ENCODE results near the gene DIS3L2.

DNA sequence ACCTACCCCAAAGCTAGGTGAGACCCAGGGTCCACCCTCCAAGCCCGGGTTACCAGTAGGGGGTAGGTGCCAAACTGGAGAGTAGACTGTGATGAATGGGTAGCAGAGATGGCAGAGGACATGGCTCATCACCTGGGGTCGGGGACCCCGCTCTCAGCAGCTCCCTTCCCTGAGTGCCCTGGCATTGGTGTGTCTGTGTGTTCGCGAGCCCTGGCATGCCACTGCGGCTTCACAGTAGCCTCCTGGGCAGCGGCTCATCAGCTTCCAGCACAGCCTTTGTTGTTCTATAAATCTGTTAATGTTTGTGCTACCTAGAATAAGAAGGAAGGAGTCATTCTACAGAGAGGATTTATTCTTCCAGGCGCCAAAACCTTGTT is 354.4 kb downstream of the DIS3L2 start:
- TF ChIP-seq, protein P1, sequence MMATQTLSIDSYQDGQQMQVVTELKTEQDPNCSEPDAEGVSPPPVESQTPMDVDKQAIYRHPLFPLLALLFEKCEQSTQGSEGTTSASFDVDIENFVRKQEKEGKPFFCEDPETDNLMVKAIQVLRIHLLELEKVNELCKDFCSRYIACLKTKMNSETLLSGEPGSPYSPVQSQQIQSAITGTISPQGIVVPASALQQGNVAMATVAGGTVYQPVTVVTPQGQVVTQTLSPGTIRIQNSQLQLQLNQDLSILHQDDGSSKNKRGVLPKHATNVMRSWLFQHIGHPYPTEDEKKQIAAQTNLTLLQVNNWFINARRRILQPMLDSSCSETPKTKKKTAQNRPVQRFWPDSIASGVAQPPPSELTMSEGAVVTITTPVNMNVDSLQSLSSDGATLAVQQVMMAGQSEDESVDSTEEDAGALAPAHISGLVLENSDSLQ (IDR thresholded peaks at IDR 0.05), result no peak
- no peak for TF ChIP-seq ARNT (IDR thresholded peaks at IDR 0.05)
- TF ChIP-seq ELF4 (IDR thresholded peaks at IDR 0.05), result no peak
- no peak for TF ChIP-seq SP1 (IDR thresholded peaks at IDR 0.05)
- TF ChIP-seq HDGF (IDR thresholded peaks at IDR 0.05; ENCODE audit: borderline replicate concordance), result no peak
- TF ChIP-seq NFRKB (IDR thresholded peaks at IDR 0.05), result no peak
- TF ChIP-seq FOXM1 (IDR thresholded peaks at IDR 0.05; ENCODE audit: borderline replicate concordance), result no peak
- no peak for TF ChIP-seq CTBP1 (IDR thresholded peaks at IDR 0.05; ENCODE audit: borderline replicate concordance)
- TF ChIP-seq SUZ12 (IDR thresholded peaks at IDR 0.05), result no peak
- no peak for TF ChIP-seq BHLHE40 (IDR thresholded peaks at IDR 0.05; ENCODE audit: borderline replicate concordance)
- TF ChIP-seq FOXK2 (IDR thresholded peaks at IDR 0.05), result no peak
- no peak for TF ChIP-seq L3MBTL2 (conservative IDR thresholded peaks at IDR 0.05)

All from HEK293T (cell line).